Measurements from ENCODE around the gene ABHD10.

Gene ABHD10

GRCh38 chr3:111967068-111967467 is 11.8 kb upstream of the ABHD10 start:
- DNase-seq: no peak

GRCh38 chr3:111967651-111968274 is 11.1 kb upstream of the ABHD10 start:
- peak; percentile 87 for DNase-seq

GRCh38 chr3:111968319-111969054 is 10.3 kb upstream of the ABHD10 start:
- DNase-seq: no peak

GRCh38 chr3:111970376-111970775 is 8.4 kb upstream of the ABHD10 start:
- DNase-seq: no peak

- no peak for DNase-seq
Measured at GRCh38 chr3:111971533-111972130, 7.2 kb upstream of the ABHD10 start.

- no peak for DNase-seq
Measured at GRCh38 chr3:111972891-111973290, 5.9 kb upstream of the ABHD10 start.

GRCh38 chr3:111975131-111975530 is 3.7 kb upstream of the ABHD10 start:
- no peak for DNase-seq

- no peak for DNase-seq
Measured at GRCh38 chr3:111976254-111976653, 2.6 kb upstream of the ABHD10 start.

- DNase-seq: peak; percentile 39
Measured at GRCh38 chr3:111979434-111980038, 710 bp downstream of the ABHD10 start.

- no peak for DNase-seq
Measured at GRCh38 chr3:111980716-111981456, 2.1 kb downstream of the ABHD10 start.

- DNase-seq: no peak
Measured at GRCh38 chr3:111981457-111981763, 2.6 kb downstream of the ABHD10 start.

GRCh38 chr3:111984636-111985298 is 5.9 kb downstream of the ABHD10 start:
- DNase-seq: no peak

- no peak for DNase-seq
Measured at GRCh38 chr3:111986800-111987199, 8.0 kb downstream of the ABHD10 start.

- DNase-seq: peak; percentile 63
Measured at GRCh38 chr3:111989061-111989678, 10.3 kb downstream of the ABHD10 start.

GRCh38 chr3:111993038-111993437 is 14.2 kb downstream of the ABHD10 start:
- no peak for DNase-seq

GRCh38 chr3:111998636-111999483 is 20.0 kb downstream of the ABHD10 start, which contains the start of gene TAGLN3:
TAGLN3 (plus strand) TSS chr3:111998922; CDS start chr3:111999423, 501 bp downstream.
- peak; percentile 68 for DNase-seq

GRCh38 chr3:111999484-112000324 is 20.9 kb downstream of the ABHD10 start:
- peak; percentile 47 for DNase-seq

- DNase-seq: no peak
Measured at GRCh38 chr3:112000367-112000771, 21.5 kb downstream of the ABHD10 start.

GRCh38 chr3:112000966-112001365 is 22.1 kb downstream of the ABHD10 start:
- no peak for DNase-seq

GRCh38 chr3:112001526-112001925 is 22.7 kb downstream of the ABHD10 start:
- DNase-seq: no peak

Data from NCI-H1694 treated with DMSO at 0.1 percent for 48 hours (cell line).